Glomerular endothelial cell (primary cell): Measurements from ENCODE around the gene HEYL. TPM values are rescaled to one million over a fixed set of nuclear protein-coding genes. Genes with fewer than 3 reads are reported as not detected.
"Not testable (repeated sequence)": the region's sequence is repeated elsewhere in the genome, so short reads cannot be mapped to it uniquely, and the experiment has no call there.

Source experiments
- DNase-seq: peaks from one replicate; pipeline ENCODE4 v3.0.0-alpha.2; 2011; ENCODE audit warnings: low read depth, low spot score; ENCODE audit errors: extremely low read depth
- total RNA-seq: library from RNA; depleted of rRNA; stranded (reverse); fragments of >200 nt; gene quantifications from 2 replicates; pipeline ENCODE4 v1.2.3, GENCODE V29; 2015

Gene HEYL
- total RNA-seq, 1 donor from 2014 or later: 0.82 TPM

GRCh38 chr1:39613250-39613649 lies 26.2 kb downstream of the HEYL start:
- DNase-seq: no peak

GRCh38 chr1:39609618-39610331 lies 29.7 kb downstream of the HEYL start:
- DNase-seq: no peak

GRCh38 chr1:39608921-39609320 lies 30.5 kb downstream of the HEYL start:
- DNase-seq: no peak

DNA sequence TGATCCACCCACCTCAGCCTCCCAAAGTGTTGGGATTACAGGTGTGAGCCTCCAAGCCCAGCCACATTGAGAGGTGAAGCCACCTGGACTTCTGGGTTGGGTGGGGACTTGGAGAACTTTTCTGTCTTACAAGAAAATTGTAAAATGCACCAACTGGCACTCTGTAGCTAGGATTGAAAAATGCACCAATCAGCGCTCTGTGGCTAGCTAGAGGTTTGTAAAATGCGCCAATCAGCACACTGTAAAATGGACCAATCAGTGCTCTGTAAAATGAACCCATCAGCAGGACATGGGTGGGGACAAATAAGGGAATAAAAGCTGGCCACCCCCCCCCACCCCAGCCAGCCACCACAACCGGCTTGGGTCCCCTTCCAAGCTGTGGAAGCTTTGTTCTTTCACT lies 35.8 kb downstream of the HEYL start:
- DNase-seq: not testable (repeated sequence)

- DNase-seq: not testable (repeated sequence)
Measured at GRCh38 chr1:39601667-39602255, 37.7 kb downstream of the HEYL start.

- DNase-seq: no peak
Measured at GRCh38 chr1:39596163-39596562, 43.3 kb downstream of the HEYL start.

DNA sequence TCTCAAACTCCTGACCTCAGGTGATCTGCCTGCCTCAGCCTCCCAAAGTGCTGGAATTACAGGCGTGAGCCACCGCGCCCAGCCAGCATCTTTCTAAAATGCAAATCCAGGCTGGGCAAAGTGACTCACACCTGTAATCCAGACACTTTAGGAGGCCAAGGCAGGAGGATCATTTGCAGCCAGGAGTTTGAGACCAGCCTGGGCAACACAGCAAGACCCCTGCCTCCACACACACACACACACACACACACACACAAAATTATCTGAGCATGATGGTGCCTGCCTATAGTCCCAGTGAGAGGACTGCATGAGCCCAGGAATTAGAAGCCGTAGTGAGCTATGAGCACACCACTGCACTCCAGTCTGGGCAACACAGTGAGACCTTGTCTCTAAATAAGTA lies 46.1 kb downstream of the HEYL start:
- DNase-seq: no peak

GRCh38 chr1:39592069-39592468 lies 47.4 kb downstream of the HEYL start:
- DNase-seq: no peak

- no peak for DNase-seq
Measured at GRCh38 chr1:39590546-39590945, 48.9 kb downstream of the HEYL start.

GRCh38 chr1:39585933-39586332 lies 53.5 kb downstream of the HEYL start:
- DNase-seq: no peak

GRCh38 chr1:39576016-39576657 lies 63.3 kb downstream of the HEYL start:
- DNase-seq: no peak

DNA sequence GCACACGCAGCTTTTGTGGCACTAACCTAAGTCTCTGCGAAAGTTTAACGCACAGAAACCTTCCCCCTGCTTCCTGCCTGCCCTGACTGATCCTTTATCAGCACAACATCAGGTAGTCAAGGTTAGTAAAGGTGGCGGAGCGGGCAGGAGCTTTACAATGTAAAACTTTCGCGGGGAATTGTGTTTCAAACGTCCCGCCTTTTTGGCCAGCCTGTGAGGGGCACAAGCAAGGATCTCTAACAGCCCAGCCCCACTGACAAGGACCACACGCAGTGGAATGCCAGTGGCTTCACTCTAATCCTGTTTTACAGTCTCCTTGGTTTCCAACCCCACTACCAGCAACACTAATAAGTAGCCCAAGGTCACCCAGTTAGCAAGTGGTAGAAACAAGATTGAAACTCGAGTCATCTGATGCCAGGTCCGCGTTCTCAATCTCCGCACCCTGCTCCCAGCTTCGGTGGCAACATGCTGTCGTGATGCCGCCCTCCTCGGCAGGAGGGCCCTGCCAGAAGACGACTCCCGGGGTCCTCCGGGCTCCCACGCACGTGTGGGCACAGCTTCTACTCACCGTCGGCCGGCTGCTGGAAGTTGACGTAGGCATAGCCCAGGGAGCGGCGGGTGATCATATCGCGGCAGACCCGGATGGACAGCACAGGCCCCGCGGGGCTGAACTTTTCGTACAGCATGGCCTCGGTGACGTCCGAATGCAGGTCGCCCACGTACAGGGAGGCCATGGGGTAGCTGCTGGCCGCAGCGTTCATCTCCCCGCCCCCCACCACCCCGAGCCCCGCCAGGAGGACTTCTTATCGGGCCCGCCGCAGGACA lies 64.0 kb downstream of the HEYL start:
- DNase-seq: no peak

DNA sequence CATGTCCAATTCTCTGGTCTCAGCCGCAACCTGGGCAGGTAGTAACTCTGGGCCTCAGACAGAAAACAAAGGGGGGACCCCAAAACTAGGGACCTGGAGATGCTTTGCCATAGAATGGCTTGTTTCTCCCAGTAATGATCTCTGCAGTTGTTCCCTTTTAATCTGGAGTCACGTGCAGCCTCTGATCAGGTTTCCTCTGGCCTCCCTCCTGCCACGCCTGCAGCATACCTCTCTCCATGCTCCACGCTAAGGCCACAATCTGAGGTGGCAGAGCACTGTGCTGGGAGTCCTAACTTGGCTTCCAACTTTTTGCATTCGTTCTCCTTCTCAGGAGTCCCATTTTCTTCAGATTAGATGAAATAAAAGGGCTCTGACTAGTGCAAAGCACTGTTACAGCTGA lies 64.8 kb downstream of the HEYL start:
- DNase-seq: no peak

Other genes starting within 250 kb of the HEYL start
- 0.15 and 0.53 TPM in 2 replicates for gene BMP8A, start 148.0 kb downstream of the HEYL start, total RNA-seq
- 144 and 157 TPM in 2 replicates for gene PABPC4, start 62.9 kb downstream of the HEYL start, total RNA-seq
- not detected in 2 replicates for gene NT5C1A, start 32.5 kb upstream of the HEYL start, total RNA-seq
- not detected in 2 replicates for gene HPCAL4, start 51.8 kb upstream of the HEYL start, total RNA-seq
- 33.8 and 35.3 TPM in 2 replicates for gene PPIE, start 99.2 kb upstream of the HEYL start, total RNA-seq
- gene OXCT2, start 131.7 kb upstream of the HEYL start, total RNA-seq: 1.2 and 2.5 TPM in 2 replicates
- gene BMP8B, start 149.2 kb upstream of the HEYL start, total RNA-seq: 0.05 TPM in 1 of 2 replicates, not detected in the other
- 20.3 and 21.6 TPM in 2 replicates for gene TRIT1, start 243.9 kb upstream of the HEYL start, total RNA-seq